ENCODE data around the gene ROBO2.

DNA sequence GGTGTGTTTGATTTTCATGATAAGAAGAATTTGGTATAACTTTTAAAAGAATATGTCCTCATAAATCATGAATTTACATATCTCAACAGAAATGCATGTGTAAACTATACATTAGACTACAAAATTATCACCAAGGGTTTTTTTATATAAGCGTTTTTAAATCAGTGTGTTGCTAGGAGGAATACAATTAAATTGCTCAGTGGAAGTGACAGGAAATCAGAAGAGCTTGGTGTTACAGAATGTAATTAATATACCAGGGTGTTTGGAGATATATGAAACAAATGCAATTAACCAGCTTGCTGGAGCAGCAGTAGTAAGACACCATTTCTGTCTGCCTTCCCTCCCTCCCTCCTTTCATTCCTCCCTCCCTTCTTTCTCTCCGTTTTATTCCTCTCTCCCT is 2.4 kb downstream of the ROBO2 start:
- TF ChIP-seq TARDBP (IDR thresholded peaks at IDR 0.05) (no peak), SP1 (IDR thresholded peaks at IDR 0.05) (no peak), ELF4 (IDR thresholded peaks at IDR 0.05) (no peak), BHLHE40 (IDR thresholded peaks at IDR 0.05; ENCODE audit: borderline replicate concordance) (no peak)

Measured in HEK293T (cell line).